NCI-H345 treated with DMSO at 0.1 percent for 48 hours (cell line): ENCODE data around the gene ACTR6.
"Not testable (repeated sequence)": the region's sequence is repeated elsewhere in the genome, so short reads cannot be mapped to it uniquely, and the experiment has no call there.

Source experiments
- DNase-seq: peaks from one replicate; lab custom pipeline; 2025; ENCODE audit not compliant: unreplicated experiment; lab: John Stamatoyannopoulos, UW

Gene ACTR6

GRCh38 chr12:100219328-100220109, 18.9 kb downstream of the ACTR6 start:
- no peak for DNase-seq

GRCh38 chr12:100221523-100221922, 20.9 kb downstream of the ACTR6 start:
- no peak for DNase-seq

- DNase-seq = not testable (repeated sequence)
Measured at GRCh38 chr12:100222173-100222572, 21.6 kb downstream of the ACTR6 start.

- DNase-seq = no peak
Measured at GRCh38 chr12:100225491-100225890, 24.9 kb downstream of the ACTR6 start.

GRCh38 chr12:100229036-100229635, 28.5 kb downstream of the ACTR6 start:
- DNase-seq = no peak

GRCh38 chr12:100229876-100230275, 29.3 kb downstream of the ACTR6 start:
- DNase-seq = no peak

GRCh38 chr12:100231873-100232272, 31.3 kb downstream of the ACTR6 start:
- DNase-seq = not testable (repeated sequence)

GRCh38 chr12:100234166-100234565, 33.6 kb downstream of the ACTR6 start:
- DNase-seq = no peak

- DNase-seq = no peak
Measured at GRCh38 chr12:100234591-100235304, 34.1 kb downstream of the ACTR6 start.

- DNase-seq = no peak
Measured at GRCh38 chr12:100238801-100239200, 38.2 kb downstream of the ACTR6 start.

- no peak for DNase-seq
Measured at GRCh38 chr12:100239589-100239988, 39.0 kb downstream of the ACTR6 start.

- DNase-seq = no peak
Measured at GRCh38 chr12:100243137-100243536, 42.5 kb downstream of the ACTR6 start.

- no peak for DNase-seq
Measured at GRCh38 chr12:100247765-100248164, 47.1 kb downstream of the ACTR6 start.

GRCh38 chr12:100248886-100249285, 48.3 kb downstream of the ACTR6 start:
- no peak for DNase-seq

- DNase-seq = no peak
Measured at GRCh38 chr12:100249941-100250340, 49.3 kb downstream of the ACTR6 start.

- DNase-seq = peak; percentile 14
Measured at GRCh38 chr12:100251917-100252316, 51.3 kb downstream of the ACTR6 start.

- DNase-seq = no peak
Measured at GRCh38 chr12:100253437-100253836, 52.8 kb downstream of the ACTR6 start.

- no peak for DNase-seq
Measured at GRCh38 chr12:100254876-100255275, 54.3 kb downstream of the ACTR6 start.

- DNase-seq = no peak
Measured at GRCh38 chr12:100258127-100258526, 57.5 kb downstream of the ACTR6 start.

- DNase-seq = no peak
Measured at GRCh38 chr12:100263131-100263530, 62.5 kb downstream of the ACTR6 start.

GRCh38 chr12:100265107-100265506, 64.5 kb downstream of the ACTR6 start:
- not testable (repeated sequence) for DNase-seq
